Measurements from ENCODE around the gene DENND1A.

Gene DENND1A

DNA sequence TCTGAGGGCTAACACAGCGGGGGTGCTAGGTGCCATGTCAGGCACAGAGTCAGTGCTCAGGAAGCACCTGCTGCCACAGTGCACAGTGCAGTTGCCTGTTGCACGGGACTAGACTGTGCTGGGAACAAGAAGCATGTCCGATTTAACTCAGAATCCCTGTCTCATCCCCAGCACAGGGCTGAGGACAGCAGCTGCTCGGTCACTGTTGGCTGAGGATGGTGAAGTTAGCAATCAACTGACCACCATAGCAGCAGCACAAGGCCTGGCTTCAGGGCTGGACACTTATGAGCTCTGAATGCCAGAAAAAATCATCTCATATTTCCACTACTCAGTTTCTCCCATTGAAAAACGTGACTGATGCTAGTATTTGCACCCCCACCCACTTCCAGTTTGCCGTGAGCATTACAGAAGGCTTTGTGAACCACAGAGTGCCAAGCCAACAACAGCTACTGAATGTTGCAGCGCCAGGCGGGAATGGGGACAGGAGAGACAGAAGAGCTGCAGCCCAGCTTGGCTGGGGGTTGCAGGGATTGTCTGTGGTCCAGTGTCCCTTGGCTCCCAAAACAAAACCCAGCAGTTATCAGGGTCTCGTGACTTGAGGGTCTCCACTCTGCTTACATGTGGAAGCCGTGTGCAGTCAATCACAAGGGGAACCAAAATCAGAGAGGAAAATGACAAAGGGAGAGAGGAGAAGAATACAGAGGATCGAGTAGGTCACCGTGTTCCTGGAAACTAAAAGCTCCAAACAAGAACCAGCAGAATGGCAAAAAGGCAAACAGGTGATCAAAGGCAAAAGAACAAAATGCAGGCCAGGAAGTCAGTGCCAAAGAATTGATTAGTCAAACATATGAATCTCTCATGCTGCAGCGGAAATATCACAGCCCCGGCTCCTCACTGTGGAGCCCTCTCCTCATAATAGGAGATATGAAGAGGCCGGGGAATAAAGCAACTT lies 418.3 kb downstream of the DENND1A start:
- DNase-seq (ENCODE audit: low read depth in 1 of 2, low spot score in 1 of 2): no peak

GRCh38 chr9:123509646-123510045 lies 420.3 kb downstream of the DENND1A start:
- DNase-seq (ENCODE audit: low read depth in 1 of 2, low spot score in 1 of 2): no peak

- DNase-seq (ENCODE audit: low read depth in 1 of 2, low spot score in 1 of 2): no peak
Observed at GRCh38 chr9:123508048-123508447, 421.9 kb downstream of the DENND1A start.

DNA sequence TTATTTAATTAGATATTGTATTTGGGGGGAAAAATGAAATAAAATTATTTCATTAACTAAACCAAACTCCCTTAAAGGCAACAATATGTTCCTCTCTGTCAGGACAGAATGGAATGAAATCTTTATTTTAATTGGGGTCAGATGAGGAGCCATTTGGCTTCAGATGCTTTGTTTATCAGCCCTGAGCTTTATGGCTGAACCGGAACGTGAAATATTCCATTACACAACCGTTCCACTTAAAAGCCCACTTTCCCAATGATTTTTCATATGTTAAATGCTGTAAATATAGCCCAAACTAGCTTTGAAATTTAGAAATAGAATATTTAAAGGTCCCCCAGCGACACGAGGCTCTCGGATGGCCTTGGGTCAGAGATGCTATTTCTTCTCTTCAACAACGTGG lies 424.4 kb downstream of the DENND1A start:
- DNase-seq (ENCODE audit: low read depth in 1 of 2, low spot score in 1 of 2): no peak

GRCh38 chr9:123500336-123500735 lies 429.6 kb downstream of the DENND1A start:
- no peak for DNase-seq (ENCODE audit: low read depth in 1 of 2, low spot score in 1 of 2)

- no peak for DNase-seq (ENCODE audit: low read depth in 1 of 2, low spot score in 1 of 2)
Observed at GRCh38 chr9:123497830-123498229, 432.1 kb downstream of the DENND1A start.

GRCh38 chr9:123495731-123496130 lies 434.2 kb downstream of the DENND1A start:
- no peak for DNase-seq (ENCODE audit: low read depth in 1 of 2, low spot score in 1 of 2)

GRCh38 chr9:123493627-123494026 lies 436.3 kb downstream of the DENND1A start:
- DNase-seq (ENCODE audit: low read depth in 1 of 2, low spot score in 1 of 2): no peak

- no peak for DNase-seq (ENCODE audit: low read depth in 1 of 2, low spot score in 1 of 2)
Observed at GRCh38 chr9:123490688-123491087, 439.2 kb downstream of the DENND1A start.

DNA sequence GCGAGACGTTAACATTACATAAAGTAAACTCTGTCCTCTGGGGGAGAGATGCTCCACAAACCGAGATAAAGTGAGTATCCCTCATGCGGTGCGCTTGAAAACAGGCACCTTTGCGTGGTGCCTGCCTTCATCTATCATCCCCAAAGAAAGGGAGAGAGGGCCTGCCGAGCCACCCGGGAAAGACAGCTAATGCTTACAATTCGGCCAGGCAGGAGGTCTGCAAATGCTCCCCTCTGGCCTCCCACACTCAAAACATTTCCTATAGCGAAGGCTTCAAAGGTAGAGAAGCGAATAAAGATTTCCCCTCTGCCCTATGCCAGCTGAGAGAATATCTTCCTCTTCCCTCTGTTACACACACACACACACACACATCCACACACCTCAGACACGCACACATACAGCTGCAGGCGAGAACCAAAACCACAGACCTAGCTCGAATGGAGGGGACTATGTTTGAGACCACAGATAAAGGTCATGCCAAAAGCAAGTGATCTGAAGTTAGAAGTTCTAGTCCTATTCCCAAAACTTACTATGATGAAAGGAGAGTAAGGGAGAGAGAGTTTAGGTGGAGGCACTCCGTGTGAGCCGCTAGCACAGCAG lies 441.1 kb downstream of the DENND1A start:
- DNase-seq (ENCODE audit: low read depth in 1 of 2, low spot score in 1 of 2): no peak

DNA sequence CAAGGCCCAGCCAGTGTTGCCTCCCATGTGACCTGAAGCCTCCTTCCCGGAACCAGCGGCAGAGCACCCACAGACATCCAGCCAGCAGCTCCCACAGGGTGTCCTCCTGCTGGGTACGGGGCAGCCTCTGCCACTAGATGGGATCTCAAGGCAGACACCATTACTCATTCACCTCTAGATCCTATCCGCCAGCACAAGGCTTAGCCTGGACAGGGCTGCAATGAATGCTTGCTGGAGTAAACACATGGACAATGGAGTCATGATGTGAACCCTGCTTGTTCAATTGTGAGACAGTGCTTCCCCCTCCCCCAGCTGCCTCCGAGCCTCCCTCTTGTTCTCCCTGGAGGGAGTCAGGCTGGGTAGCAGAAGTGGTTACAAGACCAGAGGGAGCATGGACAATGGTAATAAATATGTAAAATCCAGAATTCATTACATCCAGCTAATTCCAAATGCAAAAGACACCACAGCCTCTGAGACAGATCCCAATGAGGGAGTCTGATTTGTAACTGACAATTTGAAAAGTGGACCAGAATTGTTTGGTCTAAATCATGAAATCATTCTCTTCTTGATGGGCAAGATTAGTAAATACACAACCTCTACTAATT lies 441.9 kb downstream of the DENND1A start:
- DNase-seq (ENCODE audit: low read depth in 1 of 2, low spot score in 1 of 2): no peak

DNA sequence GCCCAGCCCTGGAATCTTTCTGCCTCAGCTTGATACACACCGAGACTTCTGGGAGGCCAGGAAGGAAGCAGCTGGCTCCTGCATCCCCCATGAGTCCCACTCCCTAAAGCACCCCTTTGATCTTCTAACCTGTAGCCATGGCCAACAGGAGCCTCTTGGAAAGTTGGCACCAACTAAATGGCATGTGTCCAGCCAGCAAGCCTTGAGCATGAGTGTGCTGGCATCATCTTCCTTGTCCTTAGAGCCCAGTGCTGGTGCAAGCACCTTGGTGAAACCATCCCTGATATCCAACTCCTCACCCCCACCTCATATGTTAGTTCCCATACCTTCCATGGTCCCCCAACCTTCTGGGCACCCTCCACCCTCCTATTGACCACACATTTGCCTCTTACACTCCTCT lies 443.5 kb downstream of the DENND1A start:
- no peak for DNase-seq (ENCODE audit: low read depth in 1 of 2, low spot score in 1 of 2)

DNA sequence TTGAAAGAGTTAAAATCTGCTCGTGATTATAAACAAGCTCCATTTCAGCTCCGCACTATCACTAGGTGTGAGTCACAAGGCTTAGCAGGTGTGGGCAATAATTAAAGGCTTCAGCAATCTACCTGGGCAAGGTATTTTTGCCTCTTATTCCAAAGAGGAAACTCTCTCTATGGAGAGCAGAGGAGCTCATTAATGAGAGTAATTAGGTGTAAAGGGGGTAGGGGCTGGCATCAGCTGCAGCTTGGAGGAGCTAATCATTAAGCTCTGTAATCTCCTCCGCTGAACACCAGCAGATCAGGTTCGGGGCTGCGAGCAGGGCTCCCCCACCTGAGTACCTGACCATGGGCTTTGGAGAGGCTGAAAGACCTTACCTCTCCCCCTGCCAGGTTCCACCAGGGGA lies 444.7 kb downstream of the DENND1A start:
- DNase-seq (ENCODE audit: low read depth in 1 of 2, low spot score in 1 of 2): no peak

DNA sequence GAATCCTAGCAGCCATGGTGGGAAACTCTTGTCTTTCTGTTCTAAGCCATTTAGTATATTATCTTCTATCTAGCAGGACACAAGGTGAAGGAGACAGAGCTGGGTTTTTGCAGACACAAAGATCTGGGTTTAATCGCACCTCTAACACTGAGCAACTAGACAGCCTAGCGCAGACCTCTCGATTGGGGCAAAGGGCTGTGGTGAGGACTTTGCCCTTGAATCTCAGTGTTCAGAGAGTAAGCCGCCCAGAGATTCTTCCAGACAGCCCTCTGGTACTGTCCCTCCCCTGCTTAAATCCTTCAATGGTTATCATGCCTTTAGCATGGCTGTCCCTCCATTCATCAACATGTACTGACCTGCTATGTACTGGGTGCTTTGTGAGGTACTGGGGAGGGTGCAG lies 445.8 kb downstream of the DENND1A start:
- no peak for DNase-seq (ENCODE audit: low read depth in 1 of 2, low spot score in 1 of 2)

GRCh38 chr9:123483191-123483803 lies 446.6 kb downstream of the DENND1A start:
- DNase-seq (ENCODE audit: low read depth in 1 of 2, low spot score in 1 of 2): no peak

GRCh38 chr9:123482295-123482968 lies 447.5 kb downstream of the DENND1A start:
- no peak for DNase-seq (ENCODE audit: low read depth in 1 of 2, low spot score in 1 of 2)

GRCh38 chr9:123481209-123481865 lies 448.6 kb downstream of the DENND1A start:
- DNase-seq (ENCODE audit: low read depth in 1 of 2, low spot score in 1 of 2): no peak

- no peak for DNase-seq (ENCODE audit: low read depth in 1 of 2, low spot score in 1 of 2)
Observed at GRCh38 chr9:123480791-123481190, 449.1 kb downstream of the DENND1A start.

DNA sequence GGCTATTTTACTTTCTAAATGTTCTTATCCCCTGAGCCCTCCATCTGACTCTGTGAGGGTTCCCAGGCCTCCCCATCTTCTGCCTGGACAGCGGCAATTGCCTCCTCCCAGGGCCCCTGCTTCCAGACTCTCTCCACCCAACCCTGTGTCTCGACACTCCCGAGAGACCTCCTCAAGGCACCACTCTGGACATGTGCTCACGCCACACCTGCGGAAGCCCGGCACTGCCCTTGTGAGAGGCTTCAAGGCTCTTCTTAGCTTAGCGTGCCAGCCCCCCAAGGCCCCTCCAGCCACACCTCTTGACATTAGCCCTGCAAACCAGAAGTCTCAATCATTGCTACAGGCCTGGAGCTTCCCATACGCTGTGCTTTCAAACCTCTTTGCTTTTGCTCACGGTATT lies 449.8 kb downstream of the DENND1A start:
- no peak for DNase-seq (ENCODE audit: low read depth in 1 of 2, low spot score in 1 of 2)

DNA sequence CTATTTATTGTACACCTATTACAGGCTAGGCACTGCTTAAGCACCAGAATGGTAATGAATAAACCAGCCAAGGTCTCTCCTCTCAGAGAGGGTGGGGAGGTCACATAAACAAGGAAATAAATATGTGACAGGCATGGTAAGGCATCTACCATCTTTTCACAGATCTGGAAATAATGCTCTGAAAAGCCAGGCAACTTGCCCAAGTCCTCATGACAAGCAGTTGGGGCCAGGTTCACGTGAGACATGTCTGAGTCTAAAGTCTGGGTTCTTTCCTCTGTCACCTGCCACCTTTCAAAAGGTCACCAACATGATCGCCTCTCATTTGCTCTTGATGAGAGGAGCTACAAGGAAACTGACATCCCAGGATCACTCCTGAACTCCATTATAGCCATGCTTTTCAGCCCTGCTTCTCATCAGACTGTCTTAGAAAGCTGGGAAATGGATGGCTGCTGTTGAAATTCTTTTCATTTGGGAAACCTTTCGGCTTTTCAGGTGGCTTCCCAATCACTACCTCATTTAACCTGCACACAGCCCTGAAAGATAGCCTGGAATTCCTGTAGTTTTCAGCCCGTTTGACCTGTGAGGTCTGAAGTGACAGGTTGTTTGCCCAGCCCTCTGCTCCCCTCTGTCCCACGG lies 450.8 kb downstream of the DENND1A start:
- DNase-seq (ENCODE audit: low read depth in 1 of 2, low spot score in 1 of 2): no peak

Data from stimulated activated CD4-positive, alpha-beta T cell treated with anti-CD3 and anti-CD28 coated beads, Interleukin-15, amount 100 ng/mL, for 1 hour (primary cell).